Activated CD4-positive, CD25-positive, alpha-beta regulatory T cell (primary cell): Measurements from ENCODE around the gene CCDC27.
"Not testable (repeated sequence)": the region's sequence is repeated elsewhere in the genome, so short reads cannot be mapped to it uniquely, and the experiment has no call there.

Experiments
- DNase-seq, 4 experiments: peaks; one replicate each; lab custom pipeline; 2025; lab: John Stamatoyannopoulos, UW

CCDC27 gene

DNA sequence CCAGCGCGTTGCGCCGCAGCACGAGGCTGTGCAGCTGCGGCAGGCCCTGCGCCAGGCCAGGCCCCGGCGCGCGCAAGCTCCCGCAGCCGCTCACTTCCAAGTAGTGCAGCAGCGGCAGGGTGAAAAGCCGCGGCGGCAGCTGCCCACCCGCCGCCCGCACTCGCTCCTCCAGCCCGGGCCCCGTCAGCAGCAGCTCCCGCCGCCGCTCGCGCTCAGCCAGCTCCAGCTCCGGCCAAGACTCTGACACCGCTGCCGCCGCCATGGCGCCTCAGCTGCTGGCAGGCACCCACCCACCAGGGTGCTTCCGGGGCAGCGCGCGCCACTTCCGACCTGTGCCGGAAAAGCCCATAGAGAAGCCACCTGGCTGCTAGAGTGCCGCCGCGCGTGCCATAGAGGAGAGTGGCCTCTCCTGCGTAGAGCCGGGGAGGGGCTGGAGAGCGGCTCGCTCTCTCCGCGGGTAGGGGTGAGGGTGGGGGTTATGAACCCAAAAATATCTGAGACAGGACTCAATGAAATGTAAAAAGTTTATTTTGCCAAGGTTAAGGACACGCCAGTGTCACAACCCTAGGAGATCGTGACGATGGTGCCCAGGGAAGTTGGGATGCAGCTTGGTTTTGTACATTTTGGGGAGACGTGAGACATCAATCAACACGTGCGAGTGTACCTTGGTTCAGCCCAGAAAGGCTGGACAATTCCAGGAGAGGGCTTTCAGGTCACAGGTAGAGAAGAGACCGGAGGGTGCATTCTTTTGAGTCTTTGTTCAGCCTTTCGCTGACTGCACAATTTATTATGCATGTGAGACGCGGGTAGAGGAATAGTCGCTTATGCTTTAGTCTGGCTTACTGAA, 44.2 kb downstream of the CCDC27 start, which contains the start of gene LRRC47:
Gene LRRC47 (minus strand): TSS at position 284 of the 847 bp plus-strand sequence. CDS start 22 bp downstream, at position 262.
- peak; percentile 84 to 92 (median 88) for DNase-seq

DNA sequence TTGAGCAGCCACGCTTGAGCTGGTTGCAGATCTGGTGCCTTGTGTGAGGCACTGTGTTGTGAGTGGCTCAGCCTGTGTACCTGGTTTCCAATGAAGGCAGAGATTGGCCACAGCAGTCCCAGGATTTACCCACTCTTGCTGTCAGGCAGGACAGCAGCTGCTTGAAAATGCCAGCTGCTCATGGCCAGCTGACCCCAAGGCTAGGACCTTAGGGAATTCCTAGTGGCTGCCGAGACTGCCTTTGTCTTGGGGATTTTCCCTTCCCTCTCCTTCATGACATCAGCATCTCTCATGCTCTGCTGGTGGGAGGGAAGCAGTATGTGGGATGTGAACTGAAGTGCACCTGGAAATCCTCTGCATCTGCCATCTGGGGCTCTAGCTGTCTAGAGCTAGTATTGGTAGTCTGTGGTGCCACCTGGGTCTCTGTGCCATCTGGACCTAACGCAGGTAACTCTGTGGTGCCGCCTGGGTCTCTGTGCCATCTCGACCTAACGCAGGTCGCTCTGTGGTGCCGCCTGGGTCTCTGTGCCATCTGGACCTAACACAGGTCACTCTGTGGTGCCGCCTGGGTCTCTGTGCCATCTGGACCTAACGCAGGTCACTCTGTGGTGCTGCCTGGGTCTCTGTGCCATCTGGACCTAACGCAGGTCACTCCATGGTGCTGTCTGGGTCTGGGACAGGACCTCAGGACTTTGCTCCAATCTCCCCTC, 47.9 kb downstream of the CCDC27 start:
- no peak for DNase-seq

GRCh38 chr1:3800795-3801194, 48.5 kb downstream of the CCDC27 start:
- DNase-seq = not testable (repeated sequence)

DNA sequence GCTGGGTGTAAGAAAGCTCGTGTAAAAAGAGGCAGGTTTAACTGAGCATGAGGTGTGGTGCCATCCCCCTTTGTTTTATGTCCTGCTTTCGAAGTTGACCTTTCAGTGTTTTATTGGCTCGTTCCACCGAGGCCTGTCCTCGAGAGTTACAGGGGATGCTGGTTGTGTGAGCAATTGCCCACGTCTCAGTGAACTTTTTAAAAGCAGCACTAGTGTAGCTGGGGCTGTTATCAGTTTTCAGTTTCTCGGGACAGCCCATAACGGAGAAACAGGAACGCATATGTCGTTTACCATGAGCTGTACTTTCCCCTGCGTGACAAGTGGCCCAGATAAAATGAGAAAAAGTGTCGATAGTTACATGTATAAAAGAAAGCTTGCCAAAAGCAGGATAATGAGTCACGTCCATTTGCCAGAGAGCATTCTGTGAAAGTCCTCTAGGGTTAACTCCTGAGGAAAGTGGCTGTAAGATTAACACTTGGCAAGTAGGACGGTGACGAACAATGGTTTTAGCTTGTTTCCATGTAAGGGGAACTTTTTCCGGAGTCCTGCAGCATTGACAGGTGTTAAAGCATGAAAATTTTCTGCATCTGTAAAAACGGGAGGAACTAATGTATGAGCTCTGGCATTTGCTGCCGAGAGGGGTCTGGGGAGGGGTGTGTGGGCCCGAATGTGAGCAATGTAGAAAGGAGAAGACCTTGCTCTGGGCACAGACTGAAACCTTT, 51.8 kb downstream of the CCDC27 start:
- DNase-seq = no peak

DNA sequence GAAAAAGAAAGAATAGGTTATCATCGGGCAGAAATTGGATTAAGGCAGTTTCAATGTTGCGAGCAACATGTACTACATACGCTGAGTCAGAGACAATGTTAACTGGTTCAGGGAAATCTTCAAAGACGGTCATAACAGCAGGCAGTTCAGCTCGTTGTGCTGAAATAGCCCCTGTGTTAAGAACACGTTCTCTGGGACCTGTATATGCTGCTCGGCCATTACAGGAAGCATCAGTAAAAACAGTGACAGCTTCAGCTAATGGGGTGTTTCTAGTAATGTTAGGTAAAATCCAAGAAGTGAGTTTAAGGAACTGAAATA, 52.3 kb downstream of the CCDC27 start:
- DNase-seq = not testable (repeated sequence)

- DNase-seq = no peak
Observed at GRCh38 chr1:3805038-3805437, 52.8 kb downstream of the CCDC27 start.

DNA sequence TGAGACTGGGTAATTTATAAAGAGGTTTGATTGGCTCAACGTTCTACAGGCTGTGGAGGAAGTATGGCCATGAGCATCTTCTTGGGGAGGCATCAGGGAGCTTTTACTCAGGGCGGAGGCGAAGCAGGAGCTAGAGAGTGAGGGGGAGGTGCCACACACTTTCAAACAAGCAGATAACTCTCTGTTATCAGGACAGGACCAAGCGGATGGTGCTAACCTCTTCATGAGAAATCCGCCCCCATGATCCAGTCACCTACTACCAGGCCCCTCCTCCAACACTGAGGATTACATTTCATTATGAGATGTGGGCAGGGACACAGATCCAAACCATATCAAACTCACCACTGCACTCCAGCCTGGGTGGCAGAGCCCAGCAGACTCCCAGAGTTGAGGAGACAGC, 55.5 kb downstream of the CCDC27 start:
- DNase-seq = no peak

GRCh38 chr1:3809680-3810079, 57.4 kb downstream of the CCDC27 start:
- no peak for DNase-seq

GRCh38 chr1:3810149-3810761, 58.0 kb downstream of the CCDC27 start:
- DNase-seq = not testable (repeated sequence)

DNA sequence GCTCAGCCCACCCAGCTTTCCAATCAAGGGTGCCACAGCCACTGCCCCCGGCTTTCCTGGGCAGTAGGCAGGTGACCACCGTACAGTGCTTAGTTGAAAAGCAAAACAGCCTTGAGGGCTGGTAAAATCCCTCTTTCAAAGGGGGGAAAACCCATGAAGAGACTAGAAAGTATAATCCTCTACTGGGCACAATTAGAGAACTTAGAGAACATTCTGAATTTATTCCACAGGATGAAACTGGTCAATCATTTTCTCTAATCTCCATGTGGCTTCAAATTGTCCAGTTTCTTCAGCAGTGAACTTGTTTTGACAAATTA, 59.3 kb downstream of the CCDC27 start:
- DNase-seq = no peak

GRCh38 chr1:3814065-3814464, 61.8 kb downstream of the CCDC27 start:
- no peak for DNase-seq

DNA sequence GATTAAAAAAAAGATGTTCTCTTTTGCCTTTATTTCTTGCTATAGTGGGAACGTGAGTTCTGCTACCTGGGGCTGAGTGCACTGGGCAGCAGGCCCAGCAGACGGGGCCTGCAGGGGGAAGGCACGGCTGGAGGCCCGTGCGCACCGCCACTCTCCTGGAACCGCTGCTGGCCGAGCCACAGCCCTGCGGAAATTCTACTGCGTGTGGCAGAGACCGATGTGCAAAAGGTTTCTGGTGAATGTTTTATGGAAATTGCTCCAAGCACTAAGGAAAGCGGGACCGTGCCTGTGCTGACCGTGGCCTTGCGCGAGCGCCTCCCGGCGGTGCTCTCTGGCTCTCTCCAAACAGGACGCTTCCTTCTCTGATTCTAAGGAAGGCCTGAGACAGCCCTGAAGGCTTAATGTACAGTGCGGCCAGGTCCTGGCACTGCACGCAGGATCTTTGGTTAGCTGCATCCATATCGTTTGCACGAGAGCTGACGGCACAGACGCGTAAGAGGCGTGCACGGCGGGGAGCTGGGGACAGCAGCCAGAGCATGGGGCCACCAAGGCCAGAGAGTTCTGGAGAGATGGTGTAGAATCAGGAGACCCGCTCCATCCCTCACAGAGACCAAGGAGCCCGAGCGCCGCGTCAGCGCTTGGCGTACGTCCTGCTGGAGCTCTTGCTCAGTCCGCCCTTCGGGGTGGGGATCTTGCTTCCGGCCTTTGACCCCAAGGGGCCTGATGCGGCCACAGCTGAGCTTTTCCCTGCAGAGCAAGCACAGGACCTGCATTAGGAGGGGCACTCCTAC, 62.7 kb downstream of the CCDC27 start:
- DNase-seq = no peak

DNA sequence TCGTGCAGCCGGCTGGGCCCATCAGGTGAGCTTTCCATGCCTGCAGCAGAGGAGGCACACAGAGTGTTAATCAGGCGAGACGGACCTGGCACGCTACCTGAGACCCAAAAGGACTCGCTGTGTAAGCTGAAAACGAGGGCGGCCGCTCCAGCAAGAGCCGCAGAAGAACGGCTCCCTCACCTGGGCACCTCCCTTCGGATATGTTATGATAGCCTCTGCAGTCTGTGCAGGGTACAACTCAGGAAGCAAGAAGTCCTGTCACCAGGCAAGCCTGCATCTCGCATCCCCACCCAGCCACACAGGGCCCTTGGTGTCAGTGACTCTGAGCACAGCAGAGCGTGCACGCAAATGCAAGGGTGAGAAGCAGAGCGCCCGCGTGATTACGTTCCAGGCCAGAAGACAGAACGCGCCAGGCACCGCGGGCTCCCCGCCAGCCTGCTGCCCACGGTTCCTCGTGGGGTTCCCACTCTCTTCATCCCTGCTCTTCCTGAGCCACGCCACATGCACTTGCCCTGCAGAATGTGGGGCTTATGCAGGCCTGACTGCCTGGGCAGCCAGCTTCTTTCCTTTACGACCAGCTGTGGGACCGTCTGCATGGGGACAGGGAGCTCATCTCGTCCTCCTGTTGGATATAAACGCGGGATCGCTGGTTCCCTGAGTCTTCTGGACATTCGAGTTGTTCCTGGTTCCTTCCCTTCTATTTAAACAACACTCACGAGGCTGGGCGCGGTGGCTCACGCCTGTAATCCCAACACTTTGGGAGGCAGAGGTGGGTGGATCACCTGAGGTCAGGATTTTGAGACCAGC, 64.3 kb downstream of the CCDC27 start:
- no peak for DNase-seq

GRCh38 chr1:3817138-3817740, 65.0 kb downstream of the CCDC27 start:
- no peak for DNase-seq

GRCh38 chr1:3817821-3818597, 65.8 kb downstream of the CCDC27 start:
- DNase-seq = no peak

- DNase-seq = no peak
Observed at GRCh38 chr1:3819771-3820200, 67.5 kb downstream of the CCDC27 start.

DNA sequence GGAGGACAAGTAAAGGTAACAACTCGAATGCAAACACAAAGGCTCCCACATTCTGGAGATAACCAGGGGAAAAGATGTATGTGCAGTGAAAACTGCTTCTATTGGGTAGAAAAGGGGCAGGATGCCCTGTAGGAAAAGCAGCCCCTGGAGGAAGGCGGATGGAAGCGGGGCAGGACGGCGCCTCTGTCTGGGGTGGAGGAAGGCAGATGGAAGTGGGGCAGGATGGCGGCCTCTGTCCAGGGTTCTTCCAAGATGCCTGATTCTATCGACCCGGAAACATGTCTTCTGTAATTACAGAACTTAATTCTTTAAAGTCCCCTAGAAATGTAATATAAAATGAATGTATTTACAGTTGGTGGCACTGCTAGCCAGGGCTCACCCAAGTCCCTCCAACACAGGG, 68.1 kb downstream of the CCDC27 start:
- no peak for DNase-seq

DNA sequence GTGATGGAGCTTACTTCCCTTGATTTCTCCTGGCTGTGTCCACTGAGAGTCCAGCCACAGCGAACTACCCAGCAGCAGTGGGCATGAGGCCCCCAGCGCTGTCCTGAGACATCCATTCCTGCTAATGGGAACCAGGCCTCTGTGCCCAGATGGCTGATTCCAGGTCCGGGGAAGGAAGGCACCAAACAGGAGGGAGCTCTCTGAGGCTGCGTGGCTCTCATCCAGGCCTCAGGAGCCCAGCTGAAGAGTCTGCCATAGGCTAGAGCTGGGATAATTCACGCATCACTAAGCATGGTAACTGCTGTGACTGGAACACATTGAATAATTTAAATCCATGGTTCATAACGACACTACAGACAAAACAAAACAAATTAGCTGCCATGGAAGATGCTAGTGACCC, 68.8 kb downstream of the CCDC27 start:
- no peak for DNase-seq
